HepG2 (cell line): Measurements from ENCODE around the gene TBC1D22A. TPM values are rescaled to one million over a fixed set of nuclear protein-coding genes. Genes with fewer than 3 reads are reported as not detected.

ENCODE experiments used
- ATAC-seq: fragments of 200-7000 bp; cut with Tn5 transposase; 3 replicates; pipeline ENCODE4 v1.9.1; 2020; ENCODE audit warnings: mild to moderate bottlenecking, moderate library complexity
- BruUV-seq: library from RNA; stranded (reverse); fragments of 400-500 nt; replicated peaks from 2 replicates; lab custom pipeline; 2021; lab: Mats Ljungman, UMichigan
- CTCF ChIA-PET: fragments of 300-600 bp; formaldehyde crosslinking; extraction: SDS; loops from one replicate; lab custom pipeline; 2021; ENCODE audit warnings: low total read pairs, inconsistent platforms, low intra/inter-chr PET ratio; lab: Yijun Ruan, JAX
- POLR2A ChIA-PET: fragments of 350-600 bp; sonication (Branson Sonifier 250); formaldehyde crosslinking; loops from one replicate; lab custom pipeline; 2020; ENCODE audit warnings: antibody characterized with exemption, inconsistent platforms; lab: Yijun Ruan, JAX
- DNase-seq: peaks from one replicate; pipeline ENCODE4 v3.0.0-alpha.2; 2015; ENCODE audit warnings: low spot score
- FAIRE-seq: peaks from 3 replicates; lab custom pipeline; 2011; peaks lifted over from hg19 to GRCh38; lab: Jason Lieb, UNC
- H2AFZ ChIP-seq: one replicate; pipeline ENCODE4 v1.6.1; 2011; ENCODE audit warnings: low read length, inconsistent platforms
- H3K27ac ChIP-seq: fragments of 300-600 bp; 3 replicates; pipeline ENCODE4 v1.8.0; 2011; ENCODE audit warnings: mixed run types, mild to moderate bottlenecking, mixed read lengths, low read length, inconsistent platforms; ENCODE audit not compliant: insufficient read depth; ENCODE audit errors: extremely low read length
- H3K27me3 ChIP-seq, 2 experiments: fragments of 200-600 bp in 1 of 2; 2 replicates in 1 of 2; 3 replicates in 1 of 2; pipeline versions ENCODE4 v1.6.0 to v1.8.0; 2011; ENCODE audit warnings: low read length in 2 of 2, mild to moderate bottlenecking in 2 of 2, moderate library complexity in 2 of 2, inconsistent platforms in 1 of 2; ENCODE audit not compliant: insufficient read depth in 2 of 2, control insufficient read depth in 1 of 2
- H3K36me3 ChIP-seq, 2 experiments: fragments of 200-600 bp in 1 of 2; replicated peaks in 1 of 2; 2 replicates in 1 of 2; 3 replicates in 1 of 2; pipeline versions ENCODE4 v1.5.1 to v1.8.0; 2011; ENCODE audit warnings: low read length in 2 of 2, inconsistent platforms in 1 of 2; ENCODE audit not compliant: insufficient read depth in 2 of 2, control insufficient read depth in 1 of 2
- H3K4me1 ChIP-seq: 2 replicates; pipeline ENCODE4 v1.5.1; 2012; ENCODE audit warnings: low read length, inconsistent platforms; ENCODE audit not compliant: insufficient read depth
- H3K4me2 ChIP-seq: 2 replicates; pipeline ENCODE4 v1.6.0; 2011; ENCODE audit warnings: low read depth, low read length, inconsistent platforms
- H3K4me3 ChIP-seq, 3 experiments: fragments of 200-600 bp in 1 of 3; sonication (generic), shearing (Covaris generic) in 1 of 3; replicated peaks in 1 of 3; 2 replicates each; pipeline ENCODE4 v1.5.1; 2011 to 2016; ENCODE audit warnings: low read length in 3 of 3, inconsistent platforms in 2 of 3, low read depth in 2 of 3, mild to moderate bottlenecking in 2 of 3, control low read depth in 1 of 3, mixed read lengths in 1 of 3; ENCODE audit not compliant: insufficient read depth in 1 of 3
- H3K79me2 ChIP-seq: one replicate; pipeline ENCODE4 v1.6.1; 2011; ENCODE audit warnings: low read length, inconsistent platforms; ENCODE audit not compliant: insufficient read depth
- H3K9ac ChIP-seq: 2 replicates; pipeline ENCODE4 v1.6.0; 2011; ENCODE audit warnings: mild to moderate bottlenecking, low read depth, low read length, inconsistent platforms; ENCODE audit not compliant: insufficient read depth
- H3K9me3 ChIP-seq: 2 replicates; pipeline ENCODE4 v1.5.1; 2012; ENCODE audit warnings: mild to moderate bottlenecking, low read length
- H4K20me1 ChIP-seq: 2 replicates; pipeline ENCODE4 v1.6.0; 2011; ENCODE audit warnings: inconsistent platforms, mild to moderate bottlenecking, low read length, moderate library complexity; ENCODE audit not compliant: insufficient read depth
- BRD4 ChIP-seq: sonication (generic); formaldehyde crosslinking; IDR thresholded peaks from 2 replicates; pipeline ENCODE4 v1.4.0; 2020; ENCODE audit warnings: missing genetic modification reagents
- GABPB1 ChIP-seq: IDR thresholded peaks from 2 replicates; pipeline ENCODE4 v1.6.1; 2016; ENCODE audit warnings: mild to moderate bottlenecking, missing genetic modification reagents, moderate library complexity, missing compliant biosample characterization
- ZEB1 ChIP-seq: IDR thresholded peaks from 2 replicates; pipeline ENCODE4 v1.6.1; 2012; ENCODE audit warnings: mild to moderate bottlenecking, low read depth, inconsistent platforms; ENCODE audit not compliant: insufficient replicate concordance
- ZNF207 ChIP-seq: fragments of 450-650 bp; IDR thresholded peaks from 2 replicates; pipeline ENCODE4 v1.6.1; 2016; ENCODE audit warnings: antibody characterized with exemption, borderline replicate concordance
- ZNF546 ChIP-seq: sonication (generic); formaldehyde crosslinking; conservative IDR thresholded peaks from 2 replicates; pipeline ENCODE4 v1.8.1; 2023; ENCODE audit warnings: mild to moderate bottlenecking, missing genetic modification reagents
- WGBS: methylation state at CpG from one replicate; pipeline ENCODE4 v1.1.6; 2017; ENCODE audit warnings: low lambda C conversion rate; 5-methylcytosine and 5-hydroxymethylcytosine counted together
- in situ Hi-C: cut with HindIII; loops from 2 replicates; pipeline ENCODE4 v1.10.0; 2017; ENCODE audit warnings: low pct_unique_long_range_greater_than_20kb; ENCODE audit not compliant: extremely low pct_ligation_motif_present
- intact Hi-C: fragments of 100-400 bp; cut with micrococcal nuclease; formaldehyde crosslinking; loops from one replicate; pipeline ENCODE4 v1.10.0; 2022; ENCODE audit not compliant: unreplicated experiment
- polyA plus RNA-seq, 8 experiments: library from polyadenylated mRNA; depleted of rRNA in 3 of 8; stranded (reverse) in 7 of 8; unstranded in 1 of 8; fragments of >200 nt; fragmentation: Illumina TruSeq in 4 of 8; extraction: Trizol in 4 of 8; gene quantifications; 2 replicates each; pipeline versions ENCODE4 v1.2.1 to v1.2.3, GENCODE V29; 2011 to 2016; ENCODE audit warnings: low read depth in 4 of 8, missing spikeins in 1 of 8, mixed read lengths in 1 of 8; ENCODE audit not compliant: insufficient read depth in 1 of 8
- total RNA-seq, 5 experiments: library from RNA; depleted of rRNA; stranded (reverse); fragments of >200 nt; fragmentation: Illumina TruSeq; extraction: Trizol; gene quantifications; 2 replicates each; pipeline ENCODE4 v1.2.3, GENCODE V29; 2016; ENCODE audit warnings: low read depth in 1 of 5
- TF ChIP-seq, protein P1 (sequence below): sonication (generic); formaldehyde crosslinking; IDR thresholded peaks from 2 replicates; pipeline ENCODE4 v1.8.1; 2023; ENCODE audit warnings: missing genetic modification reagents, mild to moderate bottlenecking, borderline replicate concordance
- TF ChIP-seq, protein P2 (sequence below): sonication (generic); formaldehyde crosslinking; conservative IDR thresholded peaks from 2 replicates; pipeline ENCODE4 v1.5.0; 2020; ENCODE audit warnings: missing genetic modification reagents
- TF ChIP-seq, protein P3 (sequence below): IDR thresholded peaks from 2 replicates; pipeline ENCODE4 v1.6.1; 2016; ENCODE audit warnings: low read depth

TBC1D22A gene
- total and polyA plus RNA-seq, 2 of the 13 experiments (the other 11 are each of a cell fraction or from before 2014, with no cell fraction given), result 17.3 to 18.0 TPM

DNA sequence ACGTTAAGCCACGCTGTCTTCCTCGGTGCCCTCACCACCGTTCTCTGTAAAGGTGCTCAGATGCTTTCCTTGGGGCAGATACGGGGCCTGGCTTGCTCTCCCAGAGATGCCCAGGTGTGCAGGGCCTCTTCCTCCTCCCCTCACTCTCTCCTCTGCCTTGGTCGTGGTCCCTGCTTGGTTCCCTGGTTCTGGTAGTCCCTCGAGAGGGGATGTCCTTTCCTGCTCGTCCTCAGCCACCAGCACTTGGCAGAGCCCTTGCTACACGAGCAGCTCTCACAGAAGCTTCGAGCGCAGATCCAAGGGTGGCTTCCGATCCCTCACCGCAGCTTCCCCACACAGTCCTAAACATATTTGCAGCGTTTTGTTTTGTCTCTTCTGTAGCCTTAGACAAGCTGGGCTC, 298.8 kb downstream of the TBC1D22A start (continued):
- TF ChIP-seq ZNF207 (no peak), BRD4 (CRISPR knock-in tag) (no peak)
- TF ChIP-seq, protein P1, sequence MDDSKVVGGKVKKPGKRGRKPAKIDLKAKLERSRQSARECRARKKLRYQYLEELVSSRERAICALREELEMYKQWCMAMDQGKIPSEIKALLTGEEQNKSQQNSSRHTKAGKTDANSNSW (CRISPR knock-in tag), result no peak

DNA sequence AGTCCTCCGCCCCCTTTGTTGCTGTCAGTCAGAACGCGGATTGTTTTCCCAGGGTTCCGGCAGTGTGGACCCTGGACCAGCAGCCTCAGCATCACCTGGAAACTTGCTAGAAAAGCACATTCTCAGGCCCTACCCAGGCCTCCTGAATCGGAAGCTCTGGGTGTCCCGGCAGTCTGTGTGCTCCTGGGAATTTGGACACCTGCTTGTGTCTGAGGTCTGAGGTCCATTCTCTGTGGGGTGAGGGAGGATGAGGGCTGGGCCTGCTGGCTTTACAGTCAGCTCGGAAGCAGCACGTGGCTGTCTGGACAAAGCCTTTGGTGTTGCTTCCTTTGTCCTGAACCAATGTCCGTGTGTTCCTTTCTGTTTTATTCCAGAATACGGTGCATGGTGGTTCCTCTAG, 299.7 kb downstream of the TBC1D22A start:
- POLR2A ChIA-PET, result no interaction called here
- CTCF ChIA-PET, result no interaction called here
- intact Hi-C loops, result no loop called here
- peaks cover 1 to 15% of the 10 kb centered on the region in 2 experiments; a peak in 2 of 5 replicates for H3K36me3 ChIP-seq
- H3K9me3 ChIP-seq, result no peaks in the 10 kb centered on the region
- no peak overlapping the region for H2AFZ ChIP-seq
- WGBS, result 96% methylated on average over 8 of the region's 10 CpGs
- FAIRE-seq, result no peak
- H3K4me1 ChIP-seq, result no peaks in the 10 kb centered on the region
- no peaks in the 10 kb centered on the region for H3K79me2 ChIP-seq
- TF ChIP-seq, protein P2, sequence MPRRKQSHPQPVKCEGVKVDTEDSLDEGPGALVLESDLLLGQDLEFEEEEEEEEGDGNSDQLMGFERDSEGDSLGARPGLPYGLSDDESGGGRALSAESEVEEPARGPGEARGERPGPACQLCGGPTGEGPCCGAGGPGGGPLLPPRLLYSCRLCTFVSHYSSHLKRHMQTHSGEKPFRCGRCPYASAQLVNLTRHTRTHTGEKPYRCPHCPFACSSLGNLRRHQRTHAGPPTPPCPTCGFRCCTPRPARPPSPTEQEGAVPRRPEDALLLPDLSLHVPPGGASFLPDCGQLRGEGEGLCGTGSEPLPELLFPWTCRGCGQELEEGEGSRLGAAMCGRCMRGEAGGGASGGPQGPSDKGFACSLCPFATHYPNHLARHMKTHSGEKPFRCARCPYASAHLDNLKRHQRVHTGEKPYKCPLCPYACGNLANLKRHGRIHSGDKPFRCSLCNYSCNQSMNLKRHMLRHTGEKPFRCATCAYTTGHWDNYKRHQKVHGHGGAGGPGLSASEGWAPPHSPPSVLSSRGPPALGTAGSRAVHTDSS (CRISPR knock-in tag), result no peak
- no peak for TF ChIP-seq GABPB1 (CRISPR knock-in tag)
- TF ChIP-seq ZEB1, result no peak
- TF ChIP-seq, protein P3, sequence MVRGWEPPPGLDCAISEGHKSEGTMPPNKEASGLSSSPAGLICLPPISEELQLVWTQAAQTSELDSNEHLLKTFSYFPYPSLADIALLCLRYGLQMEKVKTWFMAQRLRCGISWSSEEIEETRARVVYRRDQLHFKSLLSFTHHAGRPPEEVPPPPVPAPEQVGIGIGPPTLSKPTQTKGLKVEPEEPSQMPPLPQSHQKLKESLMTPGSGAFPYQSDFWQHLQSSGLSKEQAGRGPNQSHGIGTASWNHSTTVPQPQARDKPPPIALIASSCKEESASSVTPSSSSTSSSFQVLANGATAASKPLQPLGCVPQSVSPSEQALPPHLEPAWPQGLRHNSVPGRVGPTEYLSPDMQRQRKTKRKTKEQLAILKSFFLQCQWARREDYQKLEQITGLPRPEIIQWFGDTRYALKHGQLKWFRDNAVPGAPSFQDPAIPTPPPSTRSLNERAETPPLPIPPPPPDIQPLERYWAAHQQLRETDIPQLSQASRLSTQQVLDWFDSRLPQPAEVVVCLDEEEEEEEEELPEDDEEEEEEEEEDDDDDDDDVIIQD, result no peak
- no peak for TF ChIP-seq ZNF546 (CRISPR knock-in tag)
- BruUV-seq, result no TSS peak
- H3K27ac ChIP-seq, result no peak overlapping the region
- in situ Hi-C loops, result no loop called here
- H3K4me2 ChIP-seq, result no peak overlapping the region
- H3K4me3 ChIP-seq, result no peak overlapping the region
- H3K9ac ChIP-seq, result no peak overlapping the region
- no peaks in the 10 kb centered on the region for H4K20me1 ChIP-seq
- ATAC-seq, result no peak
- H3K27me3 ChIP-seq, result no peaks in the 10 kb centered on the region
- no peak for DNase-seq
